GOT3 (cell line): ENCODE results near the gene GFM1.
"Not testable (repeated sequence)": the region's sequence is repeated elsewhere in the genome, so short reads cannot be mapped to it uniquely, and the experiment has no call there.

ENCODE experiments used
- DNase-seq: peaks from one replicate; lab custom pipeline; 2025; ENCODE audit warnings: mixed read lengths; lab: John Stamatoyannopoulos, UW

Gene GFM1

DNA sequence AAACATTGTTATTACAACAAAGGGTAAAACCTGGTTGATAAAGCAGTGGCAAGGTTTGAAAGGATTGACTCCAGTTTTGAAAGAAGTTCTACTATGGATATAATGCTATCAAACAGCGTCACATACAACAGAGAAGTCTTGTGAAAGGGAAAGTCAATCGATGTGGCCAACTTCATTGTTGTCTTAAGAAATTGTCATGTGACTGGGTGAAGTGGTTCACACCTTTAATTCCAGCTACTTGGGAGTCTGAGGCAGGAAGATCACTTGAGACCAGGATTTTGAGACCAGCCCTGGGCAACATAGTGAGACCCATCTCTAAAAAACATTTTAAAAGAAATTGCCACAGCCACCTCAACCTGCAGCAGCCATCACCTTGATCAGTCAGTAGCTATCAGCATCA lies 34.4 kb downstream of the GFM1 start:
- DNase-seq, result no peak

DNA sequence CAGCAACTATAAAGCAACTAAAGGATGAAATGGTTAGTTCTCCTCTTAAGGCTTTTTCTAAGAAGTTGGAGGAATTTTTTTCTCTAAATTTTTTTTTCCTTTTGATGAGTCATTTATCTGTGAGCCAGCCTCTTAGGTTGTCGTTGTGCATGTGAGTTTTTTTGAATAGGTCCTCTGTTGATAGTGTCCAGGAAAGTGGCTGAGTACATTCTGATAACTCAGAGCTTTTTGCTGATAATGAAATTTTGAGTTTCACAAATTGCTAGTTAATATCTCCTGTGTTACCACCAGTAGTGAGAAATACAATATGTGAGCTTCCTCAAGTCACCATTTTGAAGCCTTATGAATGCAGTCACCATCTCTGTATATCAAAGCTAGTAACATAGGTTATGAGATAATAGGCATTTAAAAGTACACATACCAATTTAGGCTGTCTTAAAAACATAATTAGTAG lies 35.2 kb downstream of the GFM1 start:
- DNase-seq, result no peak

- no peak for DNase-seq
Observed at GRCh38 chr3:158680861-158681260, 36.5 kb downstream of the GFM1 start.

GRCh38 chr3:158683230-158683962 lies 39.1 kb downstream of the GFM1 start:
- no peak for DNase-seq

DNA sequence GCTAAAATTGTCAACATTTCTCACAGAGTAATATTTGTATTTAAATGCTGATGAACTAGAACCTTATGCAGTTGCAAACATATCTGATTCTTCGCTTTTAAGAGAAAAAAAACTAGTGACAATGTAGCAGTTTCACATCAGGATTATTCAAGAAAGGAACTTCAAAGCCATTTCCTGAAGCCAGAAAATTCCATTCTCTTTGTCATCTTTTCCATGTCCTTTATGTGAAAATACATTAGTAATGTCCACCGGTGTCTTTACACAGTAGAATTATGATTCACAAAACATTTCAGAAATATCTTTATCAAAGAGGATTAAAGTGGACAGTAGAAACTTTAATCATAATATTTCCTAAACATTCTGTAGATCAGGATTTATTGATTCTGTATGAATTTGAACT lies 40.8 kb downstream of the GFM1 start:
- DNase-seq, result no peak

DNA sequence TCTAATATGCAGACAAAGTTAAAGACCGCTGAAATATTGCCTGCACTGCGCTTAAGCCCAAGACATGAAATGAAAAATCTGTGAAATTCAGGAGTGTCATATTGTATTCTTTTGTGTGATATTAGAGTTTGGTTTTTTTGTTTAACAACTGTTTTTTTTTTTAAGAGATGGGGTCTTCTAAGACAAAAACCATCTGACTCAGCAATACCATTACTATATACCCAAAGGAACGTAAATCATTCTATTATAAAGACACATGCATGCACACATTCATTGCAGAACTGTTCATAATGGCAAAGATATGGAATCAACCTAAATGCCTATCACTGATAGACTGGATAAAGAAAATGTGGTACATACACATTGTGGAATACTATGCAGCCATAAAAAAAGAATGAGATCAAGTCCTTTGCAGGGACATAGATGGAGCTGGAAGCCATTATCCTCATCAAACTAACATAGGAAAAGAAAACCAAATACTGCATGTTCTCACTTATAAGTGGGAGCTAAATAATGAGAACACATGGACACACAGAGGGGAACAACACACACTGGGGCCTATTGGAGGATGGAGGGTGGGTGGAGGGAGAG lies 49.6 kb downstream of the GFM1 start:
- DNase-seq, result not testable (repeated sequence)

DNA sequence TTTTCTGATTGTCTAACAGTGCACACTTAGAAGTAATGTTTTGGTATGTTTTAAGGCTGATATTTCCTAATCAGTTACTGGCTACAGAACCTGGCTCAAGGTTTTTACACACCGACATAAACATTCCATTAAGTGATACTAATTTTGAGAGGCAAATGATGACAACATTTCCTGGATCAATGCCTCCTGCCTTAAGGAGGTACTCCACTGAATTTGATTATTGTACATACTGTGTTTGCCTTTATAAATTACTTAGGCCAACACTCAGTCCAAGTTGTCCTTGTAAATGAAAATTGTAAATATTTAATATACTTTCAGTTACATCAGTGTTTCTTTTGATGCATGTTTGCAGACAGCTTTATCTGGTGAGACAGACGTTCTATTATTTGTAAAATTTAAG lies 52.3 kb downstream of the GFM1 start:
- no peak for DNase-seq

- DNase-seq, result no peak
Observed at GRCh38 chr3:158700559-158700958, 56.2 kb downstream of the GFM1 start.

DNA sequence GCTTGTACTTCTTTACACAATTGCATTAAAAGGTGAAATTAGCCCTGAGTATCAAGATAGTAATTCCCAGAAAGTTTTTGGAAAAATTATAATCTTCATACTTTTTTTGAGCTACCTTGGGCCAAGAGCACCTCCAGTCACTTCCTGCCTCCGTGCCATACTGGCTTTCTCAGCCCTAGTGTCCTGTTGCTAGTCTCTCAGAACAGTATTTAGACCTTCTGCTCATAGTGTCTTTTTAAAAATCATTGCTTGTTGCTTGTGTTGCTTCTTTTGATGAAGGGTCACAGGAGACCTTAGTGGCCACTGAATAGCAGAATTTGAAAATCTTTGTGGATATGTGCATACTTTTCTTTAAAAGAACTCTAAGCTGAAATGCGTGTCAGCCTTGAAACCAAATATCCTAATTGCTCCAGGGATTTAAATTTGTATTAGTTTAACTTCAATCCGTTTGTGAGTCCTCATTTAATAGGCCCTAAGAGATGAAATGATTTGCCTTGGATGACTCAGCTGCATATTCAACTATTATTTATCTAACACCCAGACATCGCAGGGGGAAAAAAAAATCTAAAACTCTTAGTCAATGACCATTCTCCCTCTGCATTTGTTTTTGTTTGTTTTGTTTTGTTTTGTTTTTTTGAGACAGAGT lies 57.2 kb downstream of the GFM1 start:
- no peak for DNase-seq

GRCh38 chr3:158702815-158703481 lies 58.6 kb downstream of the GFM1 start:
- no peak for DNase-seq

- DNase-seq, result no peak
Observed at GRCh38 chr3:158703566-158703965, 59.2 kb downstream of the GFM1 start.

GRCh38 chr3:158709666-158710083 lies 65.3 kb downstream of the GFM1 start:
- peak; percentile 44 for DNase-seq

DNA sequence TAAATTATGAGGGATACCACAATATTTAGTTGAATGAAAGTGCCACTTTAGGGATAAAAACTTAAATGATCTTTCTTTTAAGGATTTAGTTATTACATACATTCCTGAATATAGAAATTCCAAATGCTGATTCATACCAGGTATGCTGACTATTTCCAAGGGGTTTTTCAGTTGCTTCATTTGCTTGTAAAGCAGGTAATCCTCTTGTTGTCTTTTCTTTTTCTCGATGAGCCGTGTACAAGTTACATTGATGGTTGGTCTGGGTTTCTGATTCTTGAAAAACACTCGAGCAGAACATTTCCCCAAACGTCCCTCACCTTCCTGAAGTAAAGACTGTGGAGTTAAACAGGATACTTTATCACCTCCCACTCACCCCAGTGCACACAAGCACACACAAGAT lies 66.3 kb downstream of the GFM1 start:
- DNase-seq, result no peak

- DNase-seq, result no peak
Observed at GRCh38 chr3:158711886-158712285, 67.6 kb downstream of the GFM1 start.

GRCh38 chr3:158712443-158712842 lies 68.1 kb downstream of the GFM1 start:
- no peak for DNase-seq

- no peak for DNase-seq
Observed at GRCh38 chr3:158713094-158713499, 68.8 kb downstream of the GFM1 start.

DNA sequence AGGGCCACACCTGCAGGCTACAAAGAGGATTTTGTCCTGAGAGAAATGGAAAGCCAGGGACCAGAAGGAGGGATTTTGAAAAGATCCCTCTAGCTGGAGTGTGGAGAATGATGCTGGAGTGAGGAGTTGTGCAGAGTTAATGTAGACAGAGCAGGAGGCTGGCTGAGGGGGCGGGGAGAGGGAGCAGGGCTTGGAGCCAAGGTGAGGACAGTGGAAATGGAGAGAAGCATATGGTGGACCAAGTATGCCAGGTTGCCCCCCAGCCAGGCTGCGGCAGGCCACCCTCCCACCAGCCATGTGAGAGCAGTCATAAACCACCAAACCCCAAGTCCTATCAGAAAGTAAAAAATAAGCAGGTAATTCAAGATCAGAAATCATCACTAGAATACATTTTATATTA lies 73.2 kb downstream of the GFM1 start:
- no peak for DNase-seq

DNA sequence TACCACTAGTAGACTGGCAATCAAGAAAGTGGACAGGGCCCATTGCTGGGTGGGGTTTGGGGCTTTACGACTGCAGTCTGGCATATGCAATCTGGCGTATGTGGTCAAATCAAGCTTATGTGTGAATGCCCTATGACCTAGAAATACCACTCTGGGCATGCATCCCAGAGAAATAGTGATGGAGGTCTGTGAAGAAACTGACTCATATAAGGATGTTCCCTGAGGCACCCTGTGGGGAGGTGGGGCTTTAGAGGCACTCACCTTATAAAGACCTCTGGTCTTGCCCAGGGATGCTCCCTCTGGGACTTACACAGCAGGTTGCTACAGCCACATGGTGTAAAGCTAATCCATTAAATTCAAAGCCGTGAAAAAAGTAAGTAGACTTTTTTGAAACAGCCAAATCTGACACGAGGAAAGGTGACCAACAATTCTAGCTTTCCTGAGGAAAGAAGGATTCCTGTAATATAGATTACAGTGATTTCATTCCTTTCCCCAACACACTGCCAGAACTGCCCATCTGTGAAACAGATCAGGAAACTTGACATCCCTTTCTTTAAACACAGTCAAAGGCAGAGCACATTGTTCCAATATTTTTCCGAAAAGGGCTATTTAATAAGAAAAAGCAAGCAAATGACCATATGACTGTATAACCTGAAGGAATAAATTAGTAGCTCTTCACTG lies 74.3 kb downstream of the GFM1 start:
- no peak for DNase-seq

- no peak for DNase-seq
Observed at GRCh38 chr3:158722108-158722507, 77.8 kb downstream of the GFM1 start.

DNA sequence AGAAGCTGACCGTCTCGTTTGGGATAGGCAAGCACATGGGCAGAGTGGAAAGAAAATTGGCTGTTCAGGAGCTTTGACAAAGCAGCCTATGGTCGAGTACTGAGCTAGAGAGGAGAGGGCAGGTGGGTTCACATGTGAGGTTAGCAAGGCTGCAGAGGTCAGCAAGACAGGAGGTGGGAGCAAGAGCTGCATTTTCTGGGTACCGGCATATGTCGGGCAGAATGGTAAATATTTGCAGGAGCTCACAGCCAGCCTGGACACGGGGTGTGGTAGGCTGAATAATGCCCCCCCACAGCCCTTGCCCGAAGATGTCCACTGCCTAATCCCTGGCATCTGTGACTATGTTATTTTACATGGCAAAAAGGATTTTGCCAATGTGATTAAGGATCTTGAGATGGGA lies 79.7 kb downstream of the GFM1 start:
- no peak for DNase-seq

DNA sequence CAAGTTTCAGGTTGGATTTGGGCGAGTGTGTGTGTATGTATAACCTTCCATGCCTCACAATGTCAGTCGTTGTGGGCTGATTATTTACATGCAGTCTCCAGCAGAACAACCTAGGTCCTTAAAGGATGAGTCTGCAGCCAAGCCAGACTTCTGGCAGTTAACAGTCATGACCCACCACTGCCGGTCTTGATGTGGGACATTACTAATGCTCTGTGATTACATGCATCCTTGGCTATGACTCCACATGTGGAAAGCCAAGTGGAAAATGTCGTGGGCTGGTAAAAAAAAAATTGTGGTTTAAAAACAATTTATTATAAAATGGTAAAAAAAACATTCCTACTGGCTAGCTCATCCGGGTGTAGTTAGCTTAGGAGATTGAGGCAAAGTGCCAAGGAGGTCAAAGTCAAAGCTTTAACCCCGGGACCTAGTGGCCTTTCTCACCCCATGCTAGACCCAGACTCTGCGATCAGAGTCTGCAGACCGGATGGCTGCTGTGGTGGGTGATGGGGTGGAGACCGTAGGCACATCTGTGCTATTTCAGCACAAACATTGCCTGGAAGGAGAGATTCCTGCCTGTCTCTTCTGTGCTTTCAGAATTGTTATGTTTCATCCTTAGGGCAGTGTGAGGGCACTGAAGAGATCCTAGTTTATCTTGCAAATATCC lies 81.2 kb downstream of the GFM1 start:
- DNase-seq, result peak; percentile 58
